SIG-M5 (cell line): Measurements from ENCODE around the gene USP47.

Experiments
- DNase-seq: peaks from one replicate; lab custom pipeline; 2025; lab: John Stamatoyannopoulos, UW

Gene USP47

DNA sequence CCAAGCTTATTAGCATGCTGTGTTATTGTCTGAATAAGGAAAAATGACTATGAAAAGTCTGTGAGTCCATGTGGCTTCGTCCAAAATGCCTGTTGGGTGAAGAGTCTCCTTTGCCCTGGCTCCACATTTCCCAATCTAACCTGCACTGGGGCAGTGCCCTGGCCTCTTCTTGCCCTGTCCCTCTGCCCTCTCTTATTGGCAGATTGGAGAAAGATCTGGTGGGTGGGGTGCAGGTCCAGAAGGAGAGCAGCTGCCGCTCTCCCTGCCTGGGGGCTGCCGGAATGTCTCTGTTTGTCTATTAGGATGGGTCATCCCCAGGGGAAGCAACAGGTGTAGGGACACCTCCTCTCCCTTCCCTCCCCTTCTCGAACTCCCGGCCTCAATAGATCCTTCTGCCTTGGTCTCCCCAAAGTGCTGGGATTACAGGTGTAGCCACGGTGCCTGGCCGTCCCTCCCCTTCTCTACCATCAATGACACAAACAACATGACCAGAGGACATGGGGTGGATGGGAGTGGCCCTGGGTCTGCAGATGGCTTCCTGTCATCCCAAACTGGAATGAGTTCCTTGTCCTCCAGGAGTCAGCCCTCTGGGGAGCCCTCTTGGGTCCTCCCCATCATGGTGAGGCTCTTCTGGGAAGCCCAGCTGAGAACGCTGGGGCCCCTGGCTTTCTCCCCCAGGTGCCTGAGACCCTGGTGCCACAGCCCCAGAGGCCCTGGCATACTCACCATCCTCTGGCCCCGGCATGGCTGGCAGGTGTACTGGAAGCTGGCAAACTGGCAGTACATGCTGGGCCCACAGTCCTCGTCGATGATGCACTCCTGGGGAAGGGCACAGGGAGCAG lies 126.1 kb downstream of the USP47 start:
- no peak for DNase-seq

DNA sequence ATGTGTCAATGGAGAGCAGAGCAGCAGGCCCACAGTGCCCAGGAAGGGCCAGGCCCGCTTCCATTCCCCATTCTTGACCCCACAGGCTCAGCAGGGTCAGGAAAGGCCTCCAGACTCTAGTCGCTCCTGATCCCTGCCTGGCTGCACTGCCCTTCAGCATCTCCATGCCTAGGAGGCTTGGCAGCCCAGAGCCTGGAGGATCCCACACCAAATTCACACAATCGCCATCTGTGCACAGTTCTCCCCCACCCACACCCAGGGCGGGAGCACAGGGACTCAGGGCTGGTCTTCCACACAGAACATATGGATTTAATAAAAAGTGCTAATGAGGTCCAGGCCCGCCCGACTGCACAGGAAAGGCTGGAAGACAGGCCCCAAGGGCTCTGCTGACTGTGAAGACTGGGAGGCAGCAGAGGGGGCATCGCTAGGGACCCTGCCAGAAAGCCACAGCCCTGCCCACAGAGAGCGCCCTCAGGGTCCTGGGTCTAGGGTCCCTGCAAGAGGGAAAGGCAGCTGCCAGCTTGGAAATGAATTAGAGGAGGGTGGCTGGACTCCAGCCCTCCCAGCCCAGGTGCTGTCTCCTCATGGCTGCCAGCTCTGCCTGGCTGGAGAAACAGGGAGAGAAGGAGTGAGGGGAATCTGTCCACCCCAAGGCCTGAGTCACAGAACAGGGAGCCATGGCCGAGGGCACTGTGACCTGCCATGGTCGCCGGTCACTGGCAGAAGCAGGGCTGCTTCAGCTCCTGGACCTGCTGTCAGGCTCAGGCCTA lies 126.9 kb downstream of the USP47 start:
- DNase-seq, result no peak

DNA sequence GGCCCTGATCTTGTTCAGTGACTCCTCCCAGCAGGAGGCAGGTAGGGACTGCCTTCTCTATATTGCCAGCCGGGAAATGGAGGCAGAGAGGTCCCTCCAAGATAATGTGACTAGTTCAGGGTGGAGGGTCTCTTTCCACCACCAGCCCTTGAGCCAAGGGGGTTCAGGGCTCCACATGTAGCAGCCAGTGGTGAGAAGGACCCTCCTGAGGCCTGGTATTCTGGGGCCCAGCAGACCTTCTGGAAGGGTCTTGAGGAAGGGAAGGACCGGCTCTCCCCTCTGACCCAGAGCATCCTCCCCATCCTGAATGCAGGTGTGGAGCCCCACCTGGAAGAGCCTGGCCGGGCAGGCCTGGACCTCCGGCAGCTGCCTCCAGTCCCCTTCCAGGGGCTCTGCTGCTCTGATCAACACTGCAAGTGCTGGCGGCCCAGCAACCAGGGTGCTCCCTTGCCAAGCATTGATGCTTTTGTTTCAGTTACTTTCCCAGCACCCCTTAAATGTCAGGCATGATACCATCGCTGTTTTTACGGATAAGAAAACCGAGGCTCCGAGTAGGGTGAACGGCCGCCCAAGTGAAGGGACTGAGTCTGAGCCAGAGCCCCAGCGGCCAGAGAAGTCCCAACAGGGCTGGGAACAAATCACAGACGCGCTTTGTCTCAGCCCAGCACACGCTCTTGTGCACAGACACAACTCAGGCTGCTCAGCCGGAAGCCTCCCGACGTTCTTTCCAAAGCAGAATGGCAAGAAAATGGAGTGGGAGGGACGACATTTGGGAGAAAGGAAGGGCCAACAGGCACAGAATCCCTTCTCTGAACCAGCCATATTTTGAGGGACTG lies 127.8 kb downstream of the USP47 start:
- no peak for DNase-seq

DNA sequence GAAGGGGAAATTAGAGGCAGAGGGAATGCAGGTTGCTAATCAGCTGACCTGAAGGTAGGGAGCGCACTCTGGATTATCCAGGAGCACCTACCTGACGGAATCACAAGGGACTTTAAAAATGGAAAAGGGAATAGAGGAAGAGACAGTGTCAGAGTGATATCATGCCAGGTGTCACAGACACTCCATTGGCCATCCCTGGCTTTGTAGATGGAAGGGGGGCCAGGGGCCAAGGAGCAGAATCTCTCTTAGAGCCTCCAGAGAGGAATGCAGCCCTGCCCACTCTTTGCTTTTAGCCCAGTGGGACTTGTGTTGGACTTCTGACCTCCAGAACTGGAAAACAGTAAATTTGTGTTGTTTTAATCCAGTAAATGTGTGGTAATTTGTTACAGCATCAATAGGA lies 128.8 kb downstream of the USP47 start:
- no peak for DNase-seq

DNA sequence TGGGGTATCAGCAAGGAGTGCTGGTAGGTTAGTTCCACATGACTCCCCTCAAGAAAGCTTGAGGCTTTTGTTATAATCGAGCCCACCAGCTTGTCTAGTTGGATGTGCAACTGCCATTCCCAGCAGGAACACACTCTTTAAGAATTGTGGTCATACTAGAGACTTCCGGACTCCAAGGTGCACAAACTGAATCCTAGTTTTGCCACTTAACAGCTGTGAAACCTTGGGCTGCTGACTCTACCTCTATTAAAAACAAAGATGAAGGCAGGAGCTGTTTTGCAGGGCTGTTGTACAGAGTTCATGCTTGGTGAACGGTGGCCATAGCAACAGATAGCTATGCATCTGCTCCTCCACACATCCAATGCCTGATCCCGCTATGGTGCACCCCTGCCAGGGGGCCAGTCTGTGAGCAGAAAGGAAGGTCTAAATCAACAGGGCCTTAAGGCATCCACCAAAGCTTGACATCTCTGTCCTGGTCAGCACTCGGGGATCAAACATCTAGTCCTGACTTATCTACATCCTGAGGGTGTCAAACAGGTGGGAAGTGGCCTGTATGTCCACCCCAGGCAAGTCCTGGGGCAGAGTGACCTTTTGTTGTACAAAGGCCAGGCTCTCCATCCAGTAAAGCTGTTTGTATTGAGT lies 130.3 kb downstream of the USP47 start:
- no peak for DNase-seq

DNA sequence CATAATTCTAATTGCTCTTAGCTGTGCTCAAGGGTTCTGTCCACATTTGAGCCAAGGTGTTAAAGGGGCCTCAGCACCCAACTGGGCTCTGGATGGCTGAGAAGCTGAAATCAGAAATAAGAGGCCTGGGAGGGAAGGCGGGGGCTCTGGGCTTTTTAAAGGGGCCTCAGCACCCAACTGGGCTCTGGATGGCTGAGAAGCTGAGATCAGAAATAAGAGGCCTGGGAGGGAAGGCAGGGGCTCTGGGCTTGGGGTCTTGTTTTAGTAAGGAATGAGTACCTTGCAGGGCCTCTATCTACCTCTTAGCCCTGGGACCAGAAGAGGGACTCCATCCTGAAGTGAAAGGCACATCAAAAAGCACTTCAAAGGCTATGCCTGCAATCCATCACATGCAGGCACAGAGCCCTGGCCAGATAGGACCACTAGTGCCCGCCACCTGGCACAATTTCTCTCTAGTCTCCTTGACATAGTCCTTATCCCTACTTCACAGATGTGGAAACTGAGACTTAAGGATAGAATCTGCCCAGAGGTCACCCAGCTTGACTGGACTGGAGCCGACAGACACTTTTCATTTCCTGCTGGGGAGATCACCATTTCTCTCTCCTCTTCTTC lies 131.1 kb downstream of the USP47 start:
- no peak for DNase-seq

DNA sequence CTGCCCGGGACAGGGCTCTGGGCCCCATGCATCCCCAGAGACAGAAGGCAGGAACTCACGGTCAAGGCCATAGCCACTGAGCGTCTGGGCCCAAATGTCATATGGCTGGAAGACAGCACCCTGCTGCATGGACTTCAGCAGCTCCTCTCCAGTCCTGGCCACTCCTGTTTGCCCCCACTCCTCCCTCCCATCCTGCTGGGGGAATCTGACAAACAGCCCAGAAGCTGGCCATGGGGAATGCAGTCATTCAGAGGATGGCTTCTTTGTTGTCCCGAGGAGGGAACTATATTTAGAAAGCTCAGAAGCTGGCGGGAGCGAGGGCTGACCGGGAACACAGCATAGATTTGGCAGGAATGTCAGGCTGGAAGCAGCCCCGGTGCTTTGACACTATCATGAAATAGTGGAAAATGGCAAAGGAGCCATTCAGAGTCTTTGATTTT lies 131.6 kb downstream of the USP47 start:
- no peak for DNase-seq

DNA sequence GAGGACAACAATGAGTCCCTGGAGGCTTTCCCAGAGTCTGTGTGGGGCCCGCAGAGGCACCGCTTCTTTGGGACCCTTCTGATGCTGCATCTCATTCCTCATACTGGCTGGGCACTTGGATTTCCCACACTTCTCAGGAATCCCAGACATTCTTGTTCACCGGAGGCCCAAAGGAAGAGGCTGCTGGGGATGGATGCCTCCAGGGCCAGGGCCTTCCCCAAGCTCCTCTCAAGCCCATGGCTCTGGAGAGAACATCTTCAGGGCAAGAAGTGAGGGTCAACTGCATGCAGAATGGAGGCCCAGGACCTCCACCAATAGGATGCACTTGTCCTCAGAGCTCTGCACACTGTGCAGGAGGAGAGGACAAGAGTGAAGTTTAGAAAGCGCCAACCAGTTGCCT lies 132.1 kb downstream of the USP47 start:
- DNase-seq, result no peak

DNA sequence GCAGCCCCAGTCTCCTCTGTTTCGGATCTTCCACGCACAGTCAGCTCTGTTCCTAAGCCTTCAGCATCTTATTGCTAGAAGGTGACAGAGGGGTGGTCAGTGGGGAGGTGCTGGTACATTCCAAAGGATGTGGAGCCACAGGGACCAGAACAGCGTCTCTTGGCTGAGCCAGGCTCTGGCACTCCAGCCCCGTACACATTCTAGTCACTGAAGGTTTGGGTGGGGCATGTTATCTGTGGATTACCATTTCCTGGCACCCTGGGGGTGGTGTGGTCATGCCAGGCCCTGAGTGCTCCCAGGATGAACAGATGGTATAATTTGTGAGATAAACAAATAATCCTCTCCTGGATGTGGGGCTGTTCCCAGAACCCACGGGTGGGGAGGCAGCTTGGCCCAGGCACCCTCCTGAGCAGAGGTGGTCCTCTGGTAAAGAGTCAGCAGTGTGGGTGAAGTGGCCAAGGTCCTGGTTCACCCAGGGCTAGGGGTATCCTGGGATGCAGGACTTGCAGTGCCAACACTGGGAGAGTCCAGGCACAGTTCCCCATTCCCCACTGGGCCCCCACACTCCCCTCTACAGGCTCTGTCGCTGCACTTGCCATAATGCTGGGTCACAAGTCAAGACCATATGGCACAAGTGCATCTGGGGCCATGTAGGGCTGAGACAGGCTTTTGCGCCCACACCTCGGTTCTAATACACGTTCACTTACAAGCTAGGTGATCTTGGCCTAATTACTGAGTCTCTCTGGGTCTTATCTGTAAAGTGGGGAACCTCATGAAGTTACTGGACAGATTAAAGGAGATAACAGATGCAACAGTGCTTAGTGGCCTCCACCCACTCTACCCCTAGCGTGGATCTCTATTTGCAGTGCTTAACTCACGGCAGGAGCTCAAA lies 133.7 kb downstream of the USP47 start:
- no peak for DNase-seq

DNA sequence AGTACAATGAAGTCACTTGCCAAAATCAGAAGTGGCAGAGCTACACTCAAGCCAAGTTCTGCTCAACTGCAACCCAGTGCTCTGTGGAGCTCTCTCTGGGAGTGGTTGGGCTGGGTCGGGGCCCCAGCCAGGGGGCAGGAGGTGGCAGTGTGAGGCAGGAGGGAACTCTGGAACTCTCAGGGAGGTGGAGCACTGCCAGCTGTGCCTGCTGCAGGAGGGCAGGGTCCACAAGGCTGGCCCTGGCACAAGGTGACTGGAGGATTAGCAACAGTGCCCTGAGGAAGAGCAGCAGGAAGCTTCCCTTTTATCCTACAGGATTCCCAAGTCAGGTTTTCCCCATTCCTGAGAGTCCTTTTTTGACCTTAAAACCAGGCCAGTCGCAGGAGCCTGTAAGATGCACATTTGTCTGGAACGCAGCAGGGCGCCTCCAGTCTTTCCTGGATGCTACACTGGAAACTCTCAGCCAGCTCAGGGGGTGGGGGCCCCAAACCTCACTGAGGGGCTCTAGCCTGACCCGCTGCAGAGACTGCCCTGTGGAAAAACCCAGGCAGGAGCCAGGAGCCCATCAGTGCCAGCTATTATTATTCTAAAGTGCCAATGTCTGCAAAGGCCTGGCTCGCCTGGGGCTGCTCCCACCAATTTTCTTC lies 134.8 kb downstream of the USP47 start:
- DNase-seq, result no peak

DNA sequence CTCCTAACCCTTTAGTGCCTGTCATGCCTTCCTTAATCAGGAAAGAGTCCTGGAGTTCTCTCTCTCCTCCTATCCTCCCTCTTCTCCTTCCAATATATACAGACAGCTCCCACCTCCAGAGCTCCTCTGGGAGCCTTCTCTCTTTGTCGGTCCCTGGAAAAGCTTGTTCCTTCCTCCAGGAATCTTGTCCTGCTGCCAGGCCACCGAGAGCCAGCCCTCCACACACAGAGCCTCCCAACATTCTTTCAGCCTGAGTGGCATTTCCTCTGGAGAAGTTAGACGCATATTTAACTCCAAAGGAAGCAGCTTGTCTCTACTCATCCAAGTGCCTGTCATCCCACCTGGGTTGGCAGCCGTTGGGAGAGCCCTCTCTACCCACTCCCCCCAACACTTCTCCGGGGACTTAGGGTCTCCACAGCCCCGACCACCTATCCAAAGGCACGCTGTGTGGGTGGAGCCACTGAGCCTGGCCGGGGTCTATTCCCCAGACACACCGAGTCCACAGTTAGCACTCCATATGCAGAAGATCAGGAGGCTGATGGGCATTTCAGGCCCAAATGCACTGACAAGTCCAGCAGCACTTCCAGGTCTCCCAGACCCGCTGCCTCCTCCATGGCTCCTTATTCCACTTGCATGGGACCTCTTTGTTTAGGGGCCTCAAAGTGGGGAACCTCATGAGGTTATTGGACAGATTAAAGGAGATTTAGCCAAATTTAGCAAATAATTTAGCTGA lies 135.6 kb downstream of the USP47 start:
- no peak for DNase-seq

DNA sequence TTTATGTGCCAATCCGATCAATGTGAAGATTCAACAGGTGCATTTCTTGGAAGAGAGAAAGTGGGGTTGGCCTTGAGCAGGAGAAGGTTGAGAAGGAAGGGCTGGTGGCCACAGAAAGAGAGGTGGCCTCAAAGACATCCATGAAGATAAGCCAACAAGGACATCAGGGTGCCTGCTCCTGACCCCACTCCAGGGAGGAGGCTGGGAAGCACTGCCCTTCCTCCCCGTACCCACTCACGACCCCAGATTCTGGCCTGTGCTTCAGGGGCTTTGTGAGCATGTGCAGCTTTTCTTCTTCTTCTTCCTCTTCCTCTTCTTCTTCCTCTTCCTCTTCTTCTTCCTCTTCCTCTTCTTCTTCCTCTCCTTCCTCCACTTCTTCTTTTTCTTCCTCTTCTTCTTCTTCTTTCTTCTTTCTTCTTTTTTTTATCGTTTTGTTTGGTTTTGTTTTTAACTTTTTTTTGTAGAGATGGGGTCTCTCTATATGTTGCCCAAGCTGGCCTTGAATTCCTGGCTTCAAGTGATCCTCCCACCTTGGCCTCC lies 136.4 kb downstream of the USP47 start:
- no peak for DNase-seq

DNA sequence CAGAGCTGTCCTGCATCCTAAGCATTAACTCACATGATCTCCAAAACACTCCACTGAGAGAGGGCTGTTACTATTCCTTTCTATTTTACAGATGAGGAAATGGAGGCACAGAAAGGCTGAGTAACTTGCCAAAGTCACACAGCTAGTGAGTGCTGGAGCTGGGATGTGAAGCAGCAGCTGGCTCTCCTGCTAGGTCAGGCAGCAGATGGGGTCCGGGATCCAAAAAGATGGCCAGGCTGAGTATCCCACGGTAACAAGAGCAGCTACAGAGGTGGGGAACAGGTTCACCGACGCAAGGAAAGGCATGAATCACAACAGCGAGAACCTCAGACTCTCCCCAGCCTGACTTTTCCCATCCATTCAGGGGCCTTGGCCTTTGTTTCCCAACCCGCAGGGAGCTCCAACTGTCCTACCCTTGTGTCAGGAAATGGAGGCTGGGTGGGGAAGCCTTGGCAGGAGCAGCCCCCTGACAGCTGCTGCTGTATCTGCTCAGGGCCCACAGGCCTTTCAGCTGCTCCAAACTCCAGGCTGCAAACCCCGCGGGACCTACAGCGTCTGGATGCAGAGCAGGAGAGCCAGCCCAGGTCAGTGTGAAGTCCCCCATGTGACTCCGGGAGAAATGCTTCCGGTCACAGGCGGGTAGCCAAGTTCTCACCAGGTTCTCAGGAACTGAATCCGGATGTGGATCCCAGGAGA lies 137.2 kb downstream of the USP47 start:
- no peak for DNase-seq

DNA sequence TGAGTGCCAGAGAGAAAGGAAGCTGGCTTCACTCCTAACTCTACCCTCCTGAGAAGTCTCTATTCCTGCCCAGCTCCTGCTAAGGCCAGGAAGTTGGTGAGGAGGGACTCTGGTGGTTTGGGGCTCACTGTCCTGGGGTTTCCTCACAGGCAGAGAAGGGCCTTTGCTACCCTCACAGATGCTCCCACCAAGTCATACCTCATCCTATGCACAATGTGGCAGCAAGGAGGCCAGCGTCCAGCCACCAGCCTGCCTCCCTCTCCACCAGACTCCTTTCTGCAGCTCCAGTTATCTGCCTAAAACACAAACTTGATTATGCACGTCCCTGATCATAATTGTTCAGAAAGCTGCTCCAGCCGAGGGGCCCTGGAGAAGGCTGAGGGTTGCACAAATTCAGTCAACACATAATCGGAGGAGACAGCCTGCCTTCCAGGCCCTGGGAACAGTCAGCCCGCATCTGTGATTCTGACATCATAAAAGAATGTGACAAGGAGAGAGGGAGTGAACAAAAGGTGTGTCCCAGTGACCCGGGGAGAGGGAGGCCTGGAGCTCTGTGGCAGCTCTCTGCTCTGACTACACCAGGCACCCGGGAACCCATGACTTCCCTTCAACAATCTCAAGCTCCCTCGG lies 137.8 kb downstream of the USP47 start:
- DNase-seq, result no peak

DNA sequence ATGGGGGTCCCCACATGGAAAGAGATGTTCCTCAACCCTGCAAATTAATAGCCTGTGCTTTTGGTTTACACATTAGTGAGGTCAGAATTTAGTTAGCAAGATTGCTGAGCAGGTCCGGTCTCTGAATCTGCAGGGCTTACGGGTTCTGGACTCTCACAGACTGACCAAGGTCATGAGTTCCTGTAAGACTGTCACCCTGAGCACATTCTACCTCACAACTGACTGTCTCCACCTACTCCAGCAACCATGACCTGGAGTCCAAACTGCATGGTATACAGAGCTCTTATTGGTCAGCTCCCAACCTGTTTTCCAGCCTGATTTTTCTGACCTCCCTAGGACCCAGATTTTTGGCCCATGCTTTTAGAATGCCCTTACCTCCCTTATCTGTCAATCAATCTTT lies 138.4 kb downstream of the USP47 start:
- DNase-seq, result no peak

DNA sequence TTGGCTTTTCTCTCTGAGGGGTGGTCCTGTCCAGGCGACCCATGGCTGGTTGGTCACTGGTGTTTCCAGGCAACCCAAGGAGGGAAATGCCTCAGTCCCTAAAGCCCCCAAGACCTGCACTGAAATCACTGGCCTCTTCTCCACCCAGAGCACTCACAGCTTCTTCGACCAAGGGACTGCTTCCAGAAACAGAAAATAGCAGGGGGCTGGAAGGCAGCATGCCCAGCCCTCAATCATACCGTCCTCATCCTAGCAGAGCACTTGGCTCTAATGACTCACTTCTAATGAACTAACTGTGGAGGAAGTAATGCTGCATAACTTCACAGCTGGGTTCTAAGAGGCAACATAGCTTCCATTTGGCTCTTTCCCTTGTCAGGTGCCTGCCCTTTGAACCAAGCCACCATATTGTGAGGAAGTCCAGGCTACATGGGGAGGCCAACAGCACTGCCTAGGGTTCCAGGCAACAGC lies 139.1 kb downstream of the USP47 start:
- no peak for DNase-seq

DNA sequence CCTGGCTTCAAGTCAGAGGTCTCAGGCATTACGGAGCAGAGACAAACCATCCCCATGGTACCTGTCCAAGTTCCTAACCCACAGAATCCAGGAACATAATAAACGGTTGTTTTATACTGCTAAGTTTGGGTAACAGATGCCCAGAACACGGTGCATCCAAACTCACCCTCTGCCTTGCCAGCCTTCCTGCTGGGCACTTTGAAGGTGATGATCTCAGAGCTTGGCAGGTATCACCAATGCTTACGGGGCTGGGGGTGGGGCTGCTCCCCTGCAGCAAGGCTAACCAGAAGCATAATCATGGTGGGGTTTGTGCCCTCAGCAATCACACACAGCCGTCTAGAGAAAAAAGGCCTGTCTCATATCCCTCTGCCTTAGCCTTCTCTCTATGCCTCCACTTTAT lies 139.6 kb downstream of the USP47 start:
- DNase-seq, result no peak

DNA sequence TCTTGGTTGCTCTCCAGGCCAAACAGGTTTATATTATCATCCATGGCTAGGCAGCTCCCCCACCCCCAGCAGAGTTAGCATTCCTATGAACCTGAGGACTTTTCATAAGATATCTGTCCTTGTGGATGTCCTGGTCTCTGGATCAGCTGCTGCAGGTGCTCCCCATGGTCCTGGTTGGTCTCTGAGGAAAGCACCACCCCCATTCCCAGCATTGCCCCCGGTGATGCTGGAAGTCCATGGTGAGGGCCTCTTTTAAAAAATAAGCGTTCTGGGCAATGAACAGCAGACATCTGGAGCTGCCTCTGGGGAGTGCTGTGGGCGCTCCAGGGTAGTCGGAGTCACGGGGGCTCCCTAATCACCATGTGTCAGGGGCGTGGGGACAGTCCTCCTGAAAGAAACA lies 140.1 kb downstream of the USP47 start:
- DNase-seq, result no peak
